GM04504 (cell line): Measurements from ENCODE around the gene SPDYE5.

Experiments
- DNase-seq: peaks from one replicate; pipeline ENCODE4 v3.0.0-alpha.2; 2012; ENCODE audit warnings: low read depth

SPDYE5 gene

DNA sequence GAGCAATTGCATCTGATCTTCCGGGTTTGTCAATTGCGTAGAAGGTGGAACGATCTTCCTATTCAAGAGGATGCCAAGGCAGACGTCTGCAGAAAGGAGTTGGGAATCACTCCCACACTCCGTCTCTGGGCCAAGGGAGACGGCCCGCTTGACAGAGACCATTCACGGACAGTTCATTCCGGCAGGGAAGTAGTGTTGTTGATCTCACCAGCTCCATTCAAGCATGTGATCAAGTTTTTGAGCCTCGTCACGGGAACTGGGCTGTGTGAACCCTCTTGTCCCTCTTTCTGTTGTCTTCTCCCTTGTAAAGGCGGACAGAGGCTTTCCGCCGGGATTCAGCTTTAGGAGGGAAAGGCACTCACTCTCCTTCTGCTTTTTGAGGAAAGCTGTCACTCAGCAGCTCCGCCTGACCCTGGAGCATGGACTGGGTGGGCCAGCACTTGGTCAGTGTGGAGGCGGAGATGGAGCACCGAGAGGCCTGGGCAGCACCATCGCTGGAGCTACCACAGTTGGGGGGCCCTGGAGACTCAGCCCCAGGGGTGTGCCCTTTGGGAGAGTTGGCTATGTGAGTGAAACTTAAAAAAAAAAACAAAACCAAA is 44.9 kb downstream of the SPDYE5 start:
- no peak for DNase-seq

DNA sequence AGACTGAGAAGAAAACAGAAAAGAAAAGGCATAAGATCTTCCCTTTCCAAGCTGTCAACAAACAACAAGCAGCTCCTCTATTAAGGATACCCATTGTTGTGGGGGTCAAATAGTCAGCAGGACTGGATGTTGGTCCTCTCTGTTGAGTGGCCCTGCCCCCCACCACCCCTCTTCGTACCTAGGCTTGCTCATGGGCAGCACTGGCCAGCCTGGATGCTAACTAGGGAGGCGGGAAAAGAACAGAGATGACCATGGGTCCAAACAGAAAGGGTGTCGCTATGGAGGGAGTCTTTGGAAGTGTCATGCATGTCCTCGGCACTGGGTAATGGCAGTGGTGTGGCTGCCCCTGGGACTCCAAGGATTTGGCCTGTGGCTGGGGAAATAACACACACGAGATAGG is 45.6 kb downstream of the SPDYE5 start:
- DNase-seq = no peak

DNA sequence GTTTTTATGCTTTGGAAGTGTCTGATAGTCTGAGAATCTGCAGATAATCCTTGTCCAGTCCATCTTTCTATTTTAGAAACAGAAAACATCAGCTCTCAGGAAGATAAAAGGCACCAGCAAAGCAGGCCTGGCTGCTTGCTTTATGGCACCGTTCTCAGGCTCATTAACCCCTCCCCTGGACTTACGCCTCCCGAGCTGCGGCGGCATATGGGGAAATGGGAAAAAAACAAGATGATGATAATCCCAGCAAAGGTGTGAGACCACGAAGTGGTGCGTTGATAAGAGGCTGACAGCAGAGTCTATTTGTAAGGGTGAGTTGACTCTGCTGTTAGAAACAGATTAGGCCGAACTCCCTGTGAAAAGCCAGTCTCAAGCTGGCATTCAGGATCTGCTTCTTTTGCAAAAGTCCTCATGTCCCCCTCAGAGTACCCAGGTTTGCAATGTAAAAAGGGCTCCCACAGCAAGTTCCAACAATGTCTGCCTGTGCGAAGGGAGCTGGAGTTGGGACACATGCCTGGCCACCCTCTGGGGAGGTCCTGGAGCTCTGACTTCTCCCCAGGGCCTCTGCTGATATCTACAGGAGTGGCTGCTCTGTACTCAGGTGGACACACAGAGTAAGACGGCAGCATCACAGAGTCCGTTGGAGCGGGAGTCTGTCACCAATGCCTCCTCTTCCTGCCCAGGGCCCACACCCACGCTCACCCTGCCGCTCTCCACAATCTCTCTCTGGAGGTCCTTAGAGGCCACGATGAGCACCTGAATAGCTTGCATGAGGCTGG is 54.3 kb downstream of the SPDYE5 start:
- DNase-seq = no peak
